K562 treated with DMSO at 1 percent for 4 hours (cell line): ENCODE data around the gene ELK3. TPM values are rescaled to one million over a fixed set of nuclear protein-coding genes. Genes with fewer than 3 reads are reported as not detected.

Experiments used
- total RNA-seq: library from RNA; unstranded; fragments of 300-600 nt; gene quantifications from 2 replicates; pipeline ENCODE4 v1.2.3, GENCODE V29; 2022; ENCODE audit not compliant: insufficient read depth

The ELK3 gene
- total RNA-seq: 1.7 and 3.3 TPM in 2 replicates

DNA sequence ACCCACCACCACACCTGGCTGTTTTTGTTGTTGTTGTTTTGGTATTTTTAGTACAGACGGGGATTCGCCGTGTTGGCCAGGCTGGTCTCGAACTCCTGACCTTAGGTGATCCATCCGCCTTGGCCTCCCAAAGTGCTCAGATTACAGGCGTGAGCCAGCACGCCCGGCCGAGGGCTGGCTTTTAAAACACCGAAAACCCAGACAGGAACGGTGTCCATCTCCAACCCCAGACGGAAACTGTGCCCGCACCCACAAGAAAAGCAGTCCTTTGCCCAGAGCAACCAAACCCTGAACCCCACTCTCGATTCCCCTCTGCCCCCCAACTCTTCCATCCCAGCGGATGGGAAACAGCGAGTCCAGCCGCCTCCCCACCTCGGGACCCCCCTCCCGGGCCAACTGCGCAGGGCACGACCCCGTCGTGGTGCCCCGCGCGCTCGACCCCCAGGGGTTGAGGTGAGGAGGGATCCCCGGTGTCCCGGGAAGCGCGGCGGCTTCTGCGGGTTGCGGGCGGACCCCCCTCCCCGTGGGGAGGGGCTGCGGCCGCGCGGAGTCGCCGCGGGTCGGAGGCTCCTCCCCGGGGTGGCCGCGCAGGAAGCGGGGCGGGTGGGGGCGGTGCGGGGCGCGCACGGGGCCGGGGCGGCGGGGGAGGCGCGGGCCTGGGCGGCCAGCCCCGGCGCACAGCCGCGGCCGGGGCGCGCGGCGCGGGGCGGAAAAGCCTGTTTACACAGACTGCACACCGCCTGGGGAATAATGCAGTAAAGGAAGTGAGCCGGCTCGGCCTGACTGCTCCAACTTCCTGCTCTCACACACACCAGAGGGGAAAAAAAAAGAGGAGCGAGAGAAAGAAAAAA, at the start of gene ELK3:
TSS of gene ELK3 (plus strand) at position 651 of the 851 bp plus-strand sequence.

Other genes starting within 250 kb of the ELK3 start
- gene HAL, start 198.0 kb upstream of the ELK3 start, total RNA-seq: 0.24 TPM in 1 of 2 replicates, not detected in the other
- gene LTA4H, start 158.8 kb upstream of the ELK3 start, total RNA-seq: 38.7 and 42.2 TPM in 2 replicates
- gene CDK17, start 206.1 kb downstream of the ELK3 start, total RNA-seq: 11.5 and 11.9 TPM in 2 replicates